Mammary microvascular endothelial cell (primary cell): ENCODE measurements around the gene IRAK2. TPM values are rescaled to one million over a fixed set of nuclear protein-coding genes. Genes with fewer than 3 reads are reported as not detected.

Source experiments
- total RNA-seq: library from RNA; depleted of rRNA; stranded (reverse); fragments of >200 nt; gene quantifications from 2 replicates; pipeline ENCODE4 v1.2.3, GENCODE V29; 2015

Gene IRAK2, protein sequence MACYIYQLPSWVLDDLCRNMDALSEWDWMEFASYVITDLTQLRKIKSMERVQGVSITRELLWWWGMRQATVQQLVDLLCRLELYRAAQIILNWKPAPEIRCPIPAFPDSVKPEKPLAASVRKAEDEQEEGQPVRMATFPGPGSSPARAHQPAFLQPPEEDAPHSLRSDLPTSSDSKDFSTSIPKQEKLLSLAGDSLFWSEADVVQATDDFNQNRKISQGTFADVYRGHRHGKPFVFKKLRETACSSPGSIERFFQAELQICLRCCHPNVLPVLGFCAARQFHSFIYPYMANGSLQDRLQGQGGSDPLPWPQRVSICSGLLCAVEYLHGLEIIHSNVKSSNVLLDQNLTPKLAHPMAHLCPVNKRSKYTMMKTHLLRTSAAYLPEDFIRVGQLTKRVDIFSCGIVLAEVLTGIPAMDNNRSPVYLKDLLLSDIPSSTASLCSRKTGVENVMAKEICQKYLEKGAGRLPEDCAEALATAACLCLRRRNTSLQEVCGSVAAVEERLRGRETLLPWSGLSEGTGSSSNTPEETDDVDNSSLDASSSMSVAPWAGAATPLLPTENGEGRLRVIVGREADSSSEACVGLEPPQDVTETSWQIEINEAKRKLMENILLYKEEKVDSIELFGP
- 15.8 and 21.6 TPM in 2 replicates for total RNA-seq

DNA sequence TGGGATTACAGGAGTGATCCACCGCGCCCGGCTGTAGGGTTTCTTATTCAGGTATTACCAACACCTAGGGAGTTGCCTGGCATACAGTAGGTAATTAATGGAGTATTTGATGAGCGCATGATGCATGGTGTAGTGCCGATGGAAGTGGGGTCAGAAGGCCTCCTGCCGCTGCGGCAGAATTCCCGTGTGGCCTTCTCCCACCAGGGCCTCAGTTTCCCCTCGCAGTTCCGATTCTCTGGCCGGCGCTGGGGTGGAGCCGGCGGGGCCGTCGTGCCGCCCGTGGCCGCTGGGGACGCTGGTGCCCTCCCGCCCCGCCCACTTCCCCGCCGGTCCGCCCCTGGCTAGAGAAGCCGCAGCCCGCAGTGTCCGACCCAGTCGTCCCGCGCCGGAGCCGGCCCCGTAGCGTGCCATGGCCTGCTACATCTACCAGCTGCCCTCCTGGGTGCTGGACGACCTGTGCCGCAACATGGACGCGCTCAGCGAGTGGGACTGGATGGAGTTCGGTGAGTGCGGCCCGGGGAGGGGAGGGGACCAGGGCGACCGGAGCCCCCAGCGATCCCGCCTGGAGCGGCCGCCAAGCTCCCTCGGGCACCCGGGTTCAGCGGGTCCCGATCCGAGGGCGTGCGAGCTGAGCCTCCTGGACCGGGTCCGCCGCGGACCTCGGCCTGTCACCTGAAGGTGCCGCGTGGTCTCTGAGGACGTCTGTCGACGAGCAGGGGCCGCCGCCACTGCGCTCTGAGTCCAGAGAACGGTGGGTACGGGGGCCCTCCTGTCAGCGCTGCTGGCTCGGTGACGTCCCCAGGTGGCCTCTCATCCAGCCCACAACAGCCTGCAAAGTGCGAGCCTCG lies at the start of gene IRAK2:
Gene IRAK2, plus strand, starts transcription at position 374 of the 848 bp plus-strand sequence. Its CDS starts 36 bp downstream, at position 410.

DNA sequence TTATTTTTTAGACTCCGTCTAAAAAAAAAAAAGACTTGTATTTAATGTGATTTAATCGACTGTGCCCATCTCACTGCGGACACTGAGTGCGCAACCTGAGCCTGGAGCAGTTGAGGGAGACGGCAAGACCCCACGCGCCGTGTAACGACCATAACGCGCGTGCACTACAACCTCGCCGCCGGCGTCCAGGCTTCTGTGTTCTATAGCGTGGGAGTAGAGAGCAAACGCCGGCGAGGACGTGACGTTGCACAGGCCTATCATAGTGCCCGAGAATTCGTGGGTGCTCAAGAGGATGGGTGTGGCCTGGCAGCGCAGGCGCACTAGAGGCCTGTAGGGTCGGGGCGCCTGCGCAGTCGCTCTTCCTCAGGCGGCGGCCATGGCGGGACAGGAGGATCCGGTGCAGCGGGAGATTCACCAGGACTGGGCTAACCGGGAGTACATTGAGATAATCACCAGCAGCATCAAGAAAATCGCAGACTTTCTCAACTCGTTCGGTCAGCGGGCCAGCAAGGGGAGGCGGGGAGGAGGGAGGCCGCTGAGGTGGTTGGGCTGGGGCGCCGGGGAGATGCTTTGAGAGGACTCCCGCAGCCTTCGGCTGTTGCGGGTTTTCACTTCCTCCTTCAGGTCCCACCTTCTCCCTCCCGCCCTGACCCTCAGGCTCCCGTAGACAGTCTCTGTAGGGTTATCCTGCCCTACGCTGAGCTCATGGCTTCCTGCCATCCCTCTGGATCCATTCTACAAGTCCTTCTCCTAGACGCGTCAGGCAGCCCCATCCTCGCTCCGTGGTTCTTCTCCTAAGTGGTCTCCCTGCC lies 49.2 kb upstream of the IRAK2 start, which contains the start of gene BRK1:
Gene BRK1, plus strand, starts transcription at position 350 of the 812 bp plus-strand sequence. Its CDS starts 27 bp downstream, at position 377.

DNA sequence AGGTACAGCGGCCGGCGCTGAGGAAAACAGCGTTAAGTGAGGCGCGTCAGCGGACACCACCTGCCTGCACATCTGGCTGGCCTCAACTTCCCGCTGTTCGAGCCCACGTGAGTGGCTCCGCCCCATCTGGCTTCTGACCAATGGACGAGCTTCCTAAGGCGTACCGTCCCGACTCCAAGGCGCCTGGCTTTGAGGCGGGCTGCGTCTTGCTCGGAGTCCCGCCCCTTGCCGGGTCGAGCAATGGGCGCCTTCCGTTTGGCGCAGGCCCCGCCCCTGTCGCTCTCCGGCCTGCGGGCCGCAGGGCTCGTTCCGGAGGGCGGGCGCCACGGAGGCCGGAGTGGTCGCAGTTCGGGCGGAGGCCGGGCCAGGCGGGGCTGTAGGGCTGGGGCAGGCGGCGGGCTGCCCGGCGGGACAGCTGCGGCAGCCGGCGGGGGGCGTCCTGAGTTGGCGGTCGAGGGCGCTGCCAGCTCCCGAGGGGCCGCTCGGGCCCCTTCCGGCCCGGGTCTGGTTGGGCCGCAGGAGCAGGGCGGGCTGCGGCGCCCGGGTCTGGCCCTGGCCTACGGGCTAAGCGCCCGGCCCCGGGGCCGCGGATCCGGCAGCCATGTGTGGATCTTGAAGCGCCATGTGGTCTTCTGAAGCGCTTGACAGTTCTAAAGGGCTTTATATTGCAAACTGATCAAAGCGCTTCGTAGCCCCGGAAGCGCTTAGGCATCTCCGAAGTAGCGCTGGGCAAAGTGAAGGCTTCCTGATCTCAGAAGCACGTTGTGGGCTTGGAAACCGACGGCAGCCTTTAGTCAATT lies 83.7 kb downstream of the IRAK2 start, which contains the start of gene TATDN2:
Gene TATDN2, plus strand, starts transcription at position 276 of the 800 bp plus-strand sequence. CDS start 742 bp downstream, outside the sequence.

DNA sequence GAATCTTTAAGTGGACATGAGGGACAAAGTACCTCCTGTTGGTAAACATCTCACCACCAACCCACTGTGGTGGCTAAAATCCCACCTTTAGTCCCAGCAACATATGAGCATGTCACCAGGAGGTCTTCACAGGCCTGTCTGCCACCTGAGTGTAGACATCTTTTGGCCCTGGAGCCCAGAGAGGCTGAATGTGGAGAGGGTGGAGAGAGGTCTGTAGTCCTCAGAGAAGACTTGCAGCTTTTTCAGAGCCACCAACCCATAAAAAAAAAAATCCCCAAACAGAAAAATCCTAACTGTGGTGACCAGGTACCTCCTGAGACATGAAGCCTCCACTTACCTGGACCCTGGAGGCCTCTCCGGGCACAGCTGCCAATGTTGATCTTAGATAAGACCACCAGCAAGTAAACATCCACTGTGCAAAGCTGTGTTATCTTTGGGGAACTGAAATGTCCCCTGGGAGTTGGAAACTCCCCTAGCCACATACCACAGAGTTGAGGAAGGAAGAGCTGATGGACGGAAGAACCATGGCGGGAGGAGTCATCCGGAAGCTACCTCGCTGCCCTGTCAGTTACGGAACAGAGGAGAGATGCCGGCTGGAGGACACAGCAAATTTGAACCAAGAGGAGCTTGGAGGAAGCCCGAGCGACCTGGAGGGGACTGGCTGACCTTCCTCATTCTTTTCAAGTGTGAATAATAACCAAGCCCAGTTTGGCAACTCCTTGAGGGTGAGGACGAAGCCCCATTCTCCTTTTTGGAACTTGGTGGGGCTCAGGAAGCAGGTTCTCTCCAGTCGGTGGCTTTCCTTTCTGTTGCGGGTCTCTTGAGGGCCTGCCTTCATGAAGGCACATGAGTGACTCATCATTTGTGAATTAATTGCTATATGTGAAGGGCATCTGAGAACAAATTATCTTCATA lies 128.0 kb downstream of the IRAK2 start, which contains the start of gene GHRL:
Gene GHRL, minus strand, starts transcription at position 443 of the 915 bp plus-strand sequence. CDS start 2,767 bp downstream, outside the sequence.

Other genes with a start within 250 kb of the IRAK2 start
- 24.9 and 28.7 TPM in 2 replicates for gene IL17RC, start 247.8 kb upstream of the IRAK2 start, total RNA-seq
- 25.1 and 29.6 TPM in 2 replicates for gene CRELD1, start 231.1 kb upstream of the IRAK2 start, total RNA-seq
- 1.5 and 1.6 TPM in 2 replicates for gene PRRT3, start 212.5 kb upstream of the IRAK2 start, total RNA-seq
- gene EMC3, start 178.1 kb upstream of the IRAK2 start, total RNA-seq: 69.6 and 94.3 TPM in 2 replicates
- 20.6 and 34.6 TPM in 2 replicates for gene FANCD2, start 138.5 kb upstream of the IRAK2 start, total RNA-seq
- gene FANCD2OS, start 56.7 kb upstream of the IRAK2 start, total RNA-seq: not detected in 2 replicates
- gene BRK1, start 49.2 kb upstream of the IRAK2 start, total RNA-seq: 134 and 144 TPM in 2 replicates
- 30.6 and 33.9 TPM in 2 replicates for gene VHL, start 23.1 kb upstream of the IRAK2 start, total RNA-seq
- gene TATDN2, start 83.5 kb downstream of the IRAK2 start, total RNA-seq: 10.3 and 11.7 TPM in 2 replicates
- 0.20 and 0.53 TPM in 2 replicates for gene GHRL, start 128.0 kb downstream of the IRAK2 start, total RNA-seq
- gene SEC13, start 156.2 kb downstream of the IRAK2 start, total RNA-seq: 168 and 195 TPM in 2 replicates